ENCODE data around the gene IL23R.

DNA sequence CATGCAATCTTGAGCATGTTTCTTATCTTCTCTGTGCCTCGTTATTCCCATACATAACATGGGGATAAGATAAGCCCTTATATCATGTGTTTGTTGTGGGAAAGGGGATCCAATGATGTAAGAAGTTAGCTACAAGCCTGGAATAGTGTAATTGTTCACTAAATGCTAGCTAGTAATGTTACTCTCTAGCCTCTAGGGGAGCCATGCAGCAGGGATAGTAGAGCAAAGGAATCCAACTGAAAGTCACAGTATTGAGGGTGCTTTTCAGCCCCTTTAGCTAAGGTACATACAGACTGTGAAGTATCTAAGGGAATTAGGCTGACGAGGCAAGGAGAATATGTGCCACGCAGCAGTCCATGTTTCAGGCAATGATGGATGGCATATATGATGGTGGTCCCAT lies 46.9 kb downstream of the IL23R start:
- TF ChIP-seq POLR2A (IDR thresholded peaks at IDR 0.05; ENCODE audit: low read depth, low read length) (no peak), POLR2AphosphoS5 (IDR thresholded peaks at IDR 0.05; ENCODE audit: low read depth, low read length) (no peak), TAF1 (IDR thresholded peaks at IDR 0.05; ENCODE audit: low read depth, low read length) (no peak)
